ENCODE results near the gene RXFP1.

RXFP1 gene

DNA sequence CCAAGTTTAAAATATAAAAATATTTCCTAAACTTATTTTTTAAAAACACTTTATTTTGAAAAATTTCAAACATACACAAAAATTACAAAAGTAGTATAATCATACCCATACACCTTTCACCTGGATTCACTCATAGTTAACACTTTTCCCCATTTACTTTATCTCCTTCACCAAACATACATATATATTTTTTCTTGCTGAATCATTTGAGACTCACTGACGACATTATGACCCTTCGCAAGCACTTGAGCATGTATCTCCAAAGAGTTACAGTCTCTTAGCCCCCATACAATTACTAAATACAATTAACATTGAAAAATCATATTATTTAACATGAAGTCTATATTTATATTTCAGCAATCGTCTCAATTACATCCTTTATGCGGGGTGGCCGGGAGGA is 19.8 kb downstream of the RXFP1 start:
- no peak for DNase-seq (ENCODE audit: low read depth, low spot score)

- no peak for DNase-seq (ENCODE audit: low read depth, low spot score)
These were observed 21.5 kb downstream of the RXFP1 start for GRCh38 chr4:158543191-158543590.

GRCh38 chr4:158544141-158544540 is 22.5 kb downstream of the RXFP1 start:
- no peak for DNase-seq (ENCODE audit: low read depth, low spot score)

DNA sequence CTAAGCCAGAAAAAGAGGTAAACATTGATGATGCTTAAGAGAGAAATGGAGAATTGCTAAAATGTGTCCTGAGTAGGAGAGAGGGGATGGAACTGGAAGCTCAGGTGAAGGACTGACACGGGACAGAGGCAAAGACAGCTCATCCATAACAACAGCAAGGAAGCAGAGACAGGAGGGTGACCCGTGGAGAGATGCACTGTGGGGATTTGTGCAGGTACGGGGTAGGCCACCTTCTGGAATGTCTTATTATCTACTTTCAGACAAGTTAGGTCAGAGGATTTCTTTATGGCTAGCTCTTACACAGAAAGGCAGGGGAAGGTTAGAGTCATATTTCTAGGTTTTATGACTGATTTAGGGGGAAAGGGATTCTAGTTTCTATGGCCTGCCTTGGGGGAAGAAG is 31.7 kb downstream of the RXFP1 start:
- no peak for DNase-seq (ENCODE audit: low read depth, low spot score)

DNA sequence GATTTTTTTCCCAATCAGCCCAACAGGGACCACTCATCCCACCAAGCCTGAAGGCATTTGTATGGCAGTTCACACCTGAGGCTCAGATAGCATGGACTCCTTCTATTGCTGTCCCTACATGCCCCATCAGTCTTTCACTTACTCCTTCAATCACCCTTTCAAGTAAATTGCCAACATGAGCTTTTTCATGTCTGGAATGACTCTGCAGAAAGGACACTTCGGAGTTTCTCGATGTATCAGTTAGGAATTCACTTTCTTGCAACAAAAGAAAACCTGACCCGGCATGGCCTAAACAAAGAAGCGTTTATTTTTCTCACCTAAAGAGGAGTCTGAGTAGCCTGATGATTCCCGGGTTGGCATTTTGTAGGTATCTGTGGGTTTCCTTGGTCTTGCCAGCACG is 38.6 kb downstream of the RXFP1 start:
- no peak for DNase-seq (ENCODE audit: low read depth, low spot score)

DNA sequence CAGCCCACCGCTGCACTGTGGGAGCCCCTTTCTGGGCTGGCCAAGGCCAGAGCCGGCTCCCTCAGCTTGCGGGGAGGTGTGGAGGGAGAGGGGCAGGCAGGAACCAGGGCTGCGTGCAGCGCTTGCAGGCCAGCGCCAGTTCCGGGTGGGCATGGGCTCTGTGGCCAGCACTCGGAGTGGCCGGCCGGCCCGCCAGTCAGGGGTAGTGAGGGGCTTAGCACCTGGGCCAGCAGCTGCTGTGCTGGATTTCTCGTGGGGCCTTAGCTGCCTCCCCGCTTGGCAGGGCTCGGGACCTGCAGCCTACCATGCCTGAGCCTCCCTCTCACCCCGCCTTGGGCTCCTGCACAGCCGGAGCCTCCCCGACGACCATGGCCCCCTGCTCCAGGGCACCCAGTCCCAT is 45.2 kb downstream of the RXFP1 start:
- no peak for DNase-seq (ENCODE audit: low read depth, low spot score)

DNA sequence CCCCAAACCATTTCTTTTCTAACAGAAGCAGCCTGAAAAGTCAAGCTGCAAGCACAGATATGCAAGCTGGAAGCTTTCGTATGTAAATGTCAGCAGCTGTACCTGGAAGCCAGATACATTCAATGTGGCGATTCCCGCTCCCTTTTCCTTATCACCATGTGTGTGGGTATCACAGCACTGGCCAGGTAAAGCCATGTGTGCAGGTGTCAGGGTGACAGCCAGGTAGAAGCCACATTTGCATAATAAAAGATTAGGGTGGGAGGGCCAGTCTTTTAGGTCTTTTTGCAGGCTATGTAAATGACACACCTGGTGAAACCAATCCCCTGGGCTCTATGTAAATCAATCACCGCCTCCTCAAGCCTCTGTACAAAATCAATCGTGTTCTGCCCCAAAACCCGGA is 50.1 kb downstream of the RXFP1 start:
- DNase-seq (ENCODE audit: low read depth, low spot score): peak; percentile 76

DNA sequence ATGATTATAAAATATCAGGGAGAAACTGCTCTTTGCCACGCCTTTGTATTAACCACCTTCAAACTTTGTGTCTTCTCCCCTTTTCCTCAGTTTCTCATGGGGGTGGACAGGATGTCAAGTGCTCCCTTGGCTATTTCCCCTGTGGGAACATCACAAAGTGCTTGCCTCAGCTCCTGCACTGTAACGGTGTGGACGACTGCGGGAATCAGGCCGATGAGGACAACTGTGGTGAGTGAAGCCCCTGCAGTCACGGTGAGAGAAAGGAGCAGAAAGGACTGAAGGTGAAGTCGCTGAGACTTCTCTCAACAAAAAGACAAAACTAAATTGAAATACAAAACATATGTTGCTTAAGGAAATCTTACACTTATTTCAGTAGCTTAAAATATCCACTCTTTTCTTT is 50.9 kb downstream of the RXFP1 start:
- DNase-seq (ENCODE audit: low read depth, low spot score): no peak

DNA sequence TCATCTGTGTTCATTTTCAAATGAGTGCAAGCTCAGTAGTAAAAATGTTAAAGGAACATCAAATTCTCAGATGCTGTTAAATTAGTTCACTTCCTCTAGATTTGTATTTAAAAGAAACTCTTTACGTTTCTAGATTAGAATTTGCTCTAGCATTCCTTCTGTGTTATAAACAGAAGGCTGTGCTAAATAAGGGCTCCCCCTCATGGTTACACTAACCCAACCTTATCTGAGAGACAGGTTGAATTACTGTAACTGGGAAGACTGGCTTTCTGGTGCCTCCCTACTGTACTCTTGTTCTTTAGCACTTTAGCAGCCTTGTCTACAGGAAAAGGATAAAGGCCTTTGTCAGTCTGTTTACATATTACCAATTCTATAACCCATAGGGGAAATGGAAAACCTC is 56.8 kb downstream of the RXFP1 start:
- DNase-seq (ENCODE audit: low read depth, low spot score): no peak

GRCh38 chr4:158580064-158580463 is 58.4 kb downstream of the RXFP1 start:
- peak; percentile 76 for DNase-seq (ENCODE audit: low read depth, low spot score)

DNA sequence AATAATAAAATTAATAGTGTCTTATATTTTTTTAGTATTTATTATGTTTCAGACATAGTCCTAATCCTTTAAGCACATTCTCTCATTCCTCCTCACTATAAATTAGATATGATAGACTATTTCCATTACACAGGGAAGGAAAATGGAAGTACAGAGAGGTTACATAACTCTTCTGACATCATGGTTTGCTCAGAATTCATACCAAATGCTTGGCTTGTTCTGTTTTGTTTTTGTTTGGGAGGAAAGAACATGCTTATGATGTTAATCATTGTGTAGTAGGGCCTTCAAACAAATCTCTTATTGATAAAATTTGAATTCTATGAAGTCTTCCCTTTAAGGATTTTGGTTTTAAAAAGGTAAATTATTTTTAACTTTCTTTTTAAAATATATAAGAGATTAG is 59.5 kb downstream of the RXFP1 start:
- no peak for DNase-seq (ENCODE audit: low read depth, low spot score)

- DNase-seq (ENCODE audit: low read depth, low spot score): no peak
These were observed 65.2 kb downstream of the RXFP1 start for GRCh38 chr4:158586881-158587280.

- DNase-seq (ENCODE audit: low read depth, low spot score): no peak
These were observed 66.6 kb downstream of the RXFP1 start for GRCh38 chr4:158588285-158588684.

DNA sequence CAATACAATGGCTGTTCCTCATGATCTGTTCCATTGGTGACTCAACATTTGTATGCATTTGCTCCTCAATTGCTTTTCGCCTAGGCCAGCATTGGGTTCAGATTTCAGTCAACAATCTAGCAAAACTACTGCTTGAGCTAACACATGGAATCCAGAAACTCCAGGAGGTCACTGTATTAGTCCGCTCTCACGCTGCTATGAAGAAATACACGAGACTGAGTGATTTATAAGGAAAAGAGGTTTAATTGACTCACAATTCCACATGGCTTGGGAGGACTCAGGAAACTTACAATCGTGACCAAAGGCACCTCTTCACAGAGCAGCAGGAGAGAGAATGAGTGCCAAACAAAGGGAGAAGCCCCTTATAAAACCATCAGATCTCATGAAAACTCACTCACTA is 67.1 kb downstream of the RXFP1 start:
- DNase-seq (ENCODE audit: low read depth, low spot score): no peak

- no peak for DNase-seq (ENCODE audit: low read depth, low spot score)
These were observed 68.6 kb downstream of the RXFP1 start for GRCh38 chr4:158590306-158590705.

- no peak for DNase-seq (ENCODE audit: low read depth, low spot score)
These were observed 69.1 kb downstream of the RXFP1 start for GRCh38 chr4:158590824-158591223.

- no peak for DNase-seq (ENCODE audit: low read depth, low spot score)
These were observed 76.4 kb downstream of the RXFP1 start for GRCh38 chr4:158597879-158598596.

GRCh38 chr4:158599150-158599549 is 77.5 kb downstream of the RXFP1 start:
- DNase-seq (ENCODE audit: low read depth, low spot score): no peak

- DNase-seq (ENCODE audit: low read depth, low spot score): no peak
These were observed 78.2 kb downstream of the RXFP1 start for GRCh38 chr4:158599765-158600498.

DNA sequence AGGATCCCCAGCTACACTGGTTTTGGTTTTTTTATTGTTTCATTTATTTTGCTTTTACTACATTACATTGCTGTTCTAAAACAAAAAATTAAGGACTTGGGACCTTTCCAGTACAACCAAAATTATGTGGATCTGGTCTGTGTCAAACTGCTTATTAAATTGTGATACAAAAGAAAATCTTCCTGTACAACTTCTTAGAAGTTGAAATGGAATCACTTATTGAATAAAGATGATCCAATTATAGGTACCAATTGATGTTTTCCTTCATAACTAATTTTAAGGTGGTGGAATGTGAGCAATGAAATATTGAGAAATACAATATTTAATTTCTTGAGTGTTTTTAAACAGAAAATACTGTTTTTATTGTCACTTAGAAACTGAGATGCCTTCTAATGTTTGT is 82.7 kb downstream of the RXFP1 start:
- no peak for DNase-seq (ENCODE audit: low read depth, low spot score)

DNA sequence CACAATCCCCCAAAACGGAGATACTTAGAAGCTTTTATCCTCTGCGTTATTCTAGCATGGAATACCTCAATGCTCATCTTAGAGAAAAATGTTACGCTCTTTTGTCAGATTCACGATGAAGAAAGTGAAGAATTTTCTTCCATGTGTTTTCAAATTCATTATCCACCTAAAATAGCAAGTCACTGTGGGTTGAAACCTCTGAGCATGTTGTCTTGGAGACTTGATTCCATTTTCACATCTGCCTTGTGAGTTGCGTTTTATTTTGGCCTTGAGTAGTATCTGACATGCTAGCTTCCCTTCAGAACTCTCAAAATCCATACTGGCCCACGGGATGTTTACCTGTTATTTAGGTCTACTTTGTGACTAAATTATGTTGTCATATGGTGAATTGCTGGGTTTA is 83.7 kb downstream of the RXFP1 start:
- no peak for DNase-seq (ENCODE audit: low read depth, low spot score)

DNA sequence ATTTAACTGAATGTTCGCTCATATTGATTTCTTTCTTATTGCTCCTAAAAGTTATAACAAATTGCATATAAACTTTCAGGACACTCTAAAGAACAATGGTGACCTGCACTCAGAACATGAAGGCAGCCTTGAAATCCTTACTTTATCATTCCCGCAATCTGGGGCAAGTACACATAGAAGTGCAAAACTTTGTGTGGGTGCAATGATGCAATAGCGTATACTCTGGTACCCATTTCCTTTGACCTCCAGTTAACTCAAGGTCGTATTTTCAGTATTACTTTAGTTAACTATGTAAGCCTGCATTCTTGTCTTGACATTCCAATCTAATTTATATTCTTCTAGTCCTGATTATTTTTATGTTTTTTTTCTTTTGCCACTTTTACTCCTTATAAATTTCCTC is 85.3 kb downstream of the RXFP1 start:
- no peak for DNase-seq (ENCODE audit: low read depth, low spot score)

GRCh38 chr4:158609116-158609515 is 87.4 kb downstream of the RXFP1 start:
- DNase-seq (ENCODE audit: low read depth, low spot score): no peak
